IPS-20b (cell line): ENCODE measurements around the gene REG1A.

Experiments used
- H3K27ac ChIP-seq: one replicate; pipeline ENCODE4 v1.5.1; 2013; ENCODE audit warnings: low read length
- H3K27me3 ChIP-seq: 2 replicates; pipeline ENCODE4 v1.6.1; 2013; ENCODE audit warnings: mild to moderate bottlenecking, low read length, inconsistent platforms; ENCODE audit not compliant: insufficient read depth
- H3K36me3 ChIP-seq: 2 replicates; pipeline ENCODE4 v1.6.1; 2013; ENCODE audit warnings: low read depth, mild to moderate bottlenecking, inconsistent platforms, low read length, moderate library complexity; ENCODE audit not compliant: insufficient read depth
- H3K4me1 ChIP-seq: 2 replicates; pipeline ENCODE4 v1.6.1; 2013; ENCODE audit warnings: mild to moderate bottlenecking, control low read depth, inconsistent platforms, low read length, moderate library complexity; ENCODE audit not compliant: insufficient read depth
- H3K4me3 ChIP-seq: 2 replicates; pipeline ENCODE4 v1.5.1; 2013; ENCODE audit warnings: mild to moderate bottlenecking, low read length, inconsistent platforms
- H3K9ac ChIP-seq: 2 replicates; pipeline ENCODE4 v1.6.1; 2013; ENCODE audit warnings: low read depth, mild to moderate bottlenecking, inconsistent platforms, low read length, moderate library complexity
- H3K9me3 ChIP-seq: 2 replicates; pipeline ENCODE4 v1.6.1; 2013; ENCODE audit warnings: mild to moderate bottlenecking, low read depth, low read length, inconsistent platforms; ENCODE audit not compliant: insufficient read depth

Gene REG1A

GRCh38 chr2:79129260-79129659 lies 9.0 kb downstream of the REG1A start:
- Histone ChIP-seq H3K36me3 (no peaks in the 10 kb centered on the region), H3K4me3 (no peak overlapping the region), H3K27me3 (no peaks in the 10 kb centered on the region), H3K4me1 (no peaks in the 10 kb centered on the region), H3K9me3 (no peaks in the 10 kb centered on the region), H3K9ac (no peak overlapping the region), H3K27ac (no peak overlapping the region)

GRCh38 chr2:79129804-79130203 lies 9.5 kb downstream of the REG1A start:
- H3K36me3 ChIP-seq: no peaks in the 10 kb centered on the region
- no peaks in the 10 kb centered on the region for H3K9me3 ChIP-seq
- H3K27ac ChIP-seq: no peak overlapping the region

GRCh38 chr2:79131687-79132086 lies 11.4 kb downstream of the REG1A start:
- no peaks in the 10 kb centered on the region for H3K9me3 ChIP-seq
- no peaks in the 10 kb centered on the region for H3K27me3 ChIP-seq

More at GRCh38 chr2:79129804-79130203, 9.5 kb downstream of the REG1A start:
- no peak overlapping the region for H3K9ac ChIP-seq
- H3K27me3 ChIP-seq: no peaks in the 10 kb centered on the region
- no peaks in the 10 kb centered on the region for H3K4me1 ChIP-seq
- H3K4me3 ChIP-seq: no peak overlapping the region

DNA sequence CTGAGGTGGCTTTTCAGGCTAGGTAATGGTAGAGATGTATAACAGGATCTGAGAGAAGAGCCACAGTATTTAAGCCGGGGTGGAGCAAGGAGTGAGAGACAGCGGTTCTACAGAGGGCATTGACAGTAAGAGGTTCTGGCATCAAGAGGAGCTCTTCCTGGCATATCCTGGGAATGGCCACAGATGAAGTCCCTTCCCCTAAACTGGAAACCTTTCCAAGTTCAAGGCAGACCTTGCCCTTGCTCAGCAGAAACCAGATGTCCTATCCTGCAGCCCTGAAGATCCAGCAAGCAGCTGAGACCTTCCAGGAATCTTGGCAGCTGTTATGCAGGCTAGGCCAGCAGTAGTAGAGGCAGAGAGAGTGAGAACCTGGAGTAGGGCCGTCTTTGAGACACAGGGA lies 18.1 kb downstream of the REG1A start:
- H3K27ac ChIP-seq: no peak overlapping the region
- no peaks in the 10 kb centered on the region for H3K4me1 ChIP-seq
- no peaks in the 10 kb centered on the region for H3K27me3 ChIP-seq
- H3K4me3 ChIP-seq: no peak overlapping the region
- H3K9ac ChIP-seq: no peak overlapping the region
- no peaks in the 10 kb centered on the region for H3K9me3 ChIP-seq
- H3K36me3 ChIP-seq: no peaks in the 10 kb centered on the region

More at GRCh38 chr2:79131687-79132086, 11.4 kb downstream of the REG1A start:
- Histone ChIP-seq H3K36me3 (no peaks in the 10 kb centered on the region), H3K9ac (no peak overlapping the region), H3K27ac (no peak overlapping the region), H3K4me1 (no peaks in the 10 kb centered on the region), H3K4me3 (no peak overlapping the region)

- H3K4me3 ChIP-seq: no peak overlapping the region
These were observed 19.1 kb downstream of the REG1A start for GRCh38 chr2:79139423-79139822.

GRCh38 chr2:79155826-79156476 lies 35.7 kb downstream of the REG1A start:
- H3K4me3 ChIP-seq: no peak overlapping the region
- H3K9ac ChIP-seq: no peak overlapping the region
- H3K36me3 ChIP-seq: no peaks in the 10 kb centered on the region
- H3K4me1 ChIP-seq: no peaks in the 10 kb centered on the region
- no peaks in the 10 kb centered on the region for H3K27me3 ChIP-seq
- no peak overlapping the region for H3K27ac ChIP-seq
- H3K9me3 ChIP-seq: no peaks in the 10 kb centered on the region

More at GRCh38 chr2:79139423-79139822, 19.1 kb downstream of the REG1A start:
- Histone ChIP-seq H3K36me3 (no peaks in the 10 kb centered on the region), H3K27ac (no peak overlapping the region), H3K4me1 (no peaks in the 10 kb centered on the region), H3K27me3 (no peaks in the 10 kb centered on the region), H3K9me3 (no peaks in the 10 kb centered on the region), H3K9ac (no peak overlapping the region)

DNA sequence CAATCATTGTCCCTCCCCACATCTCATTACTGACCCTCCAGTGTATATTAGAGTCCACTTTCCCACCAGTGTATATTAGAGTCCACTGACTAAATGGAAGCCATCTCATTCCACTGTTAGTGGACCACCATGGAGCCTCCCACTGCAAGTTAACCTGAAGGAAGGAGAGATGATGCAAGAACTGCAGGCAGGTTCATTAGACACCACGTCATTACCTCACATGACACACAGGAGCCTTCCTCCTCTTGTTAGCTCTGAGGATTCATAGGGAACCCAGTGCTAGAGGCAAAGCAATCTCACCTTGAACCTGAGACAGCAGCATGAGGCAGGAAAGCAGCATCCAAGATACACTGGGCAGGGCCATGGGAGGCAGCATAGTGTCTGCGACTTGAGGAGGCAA lies 38.7 kb downstream of the REG1A start:
- no peaks in the 10 kb centered on the region for H3K27me3 ChIP-seq
- no peak overlapping the region for H3K27ac ChIP-seq

GRCh38 chr2:79159653-79160052 lies 39.4 kb downstream of the REG1A start, which contains the start of gene REG3A:
TSS of gene REG3A (minus strand) at chr2:79159753. CDS start at chr2:79159405, 348 bp downstream.
- H3K27ac ChIP-seq: no peak within 1 kb of the TSS
- H3K27me3 ChIP-seq: no peaks in the 10 kb centered on the region
- H3K4me1 ChIP-seq: no peaks in the 10 kb centered on the region
- H3K36me3 ChIP-seq: no peaks in the 10 kb centered on the region
- H3K4me3 ChIP-seq: no peak within 1 kb of the TSS
- H3K9ac ChIP-seq: no peak within 1 kb of the TSS
- no peaks in the 10 kb centered on the region for H3K9me3 ChIP-seq

More for the DNA sequence above, 38.7 kb downstream of the REG1A start:
- H3K36me3 ChIP-seq: no peaks in the 10 kb centered on the region
- no peak overlapping the region for H3K4me3 ChIP-seq
- H3K9me3 ChIP-seq: no peaks in the 10 kb centered on the region
- no peaks in the 10 kb centered on the region for H3K4me1 ChIP-seq
- H3K9ac ChIP-seq: no peak overlapping the region

DNA sequence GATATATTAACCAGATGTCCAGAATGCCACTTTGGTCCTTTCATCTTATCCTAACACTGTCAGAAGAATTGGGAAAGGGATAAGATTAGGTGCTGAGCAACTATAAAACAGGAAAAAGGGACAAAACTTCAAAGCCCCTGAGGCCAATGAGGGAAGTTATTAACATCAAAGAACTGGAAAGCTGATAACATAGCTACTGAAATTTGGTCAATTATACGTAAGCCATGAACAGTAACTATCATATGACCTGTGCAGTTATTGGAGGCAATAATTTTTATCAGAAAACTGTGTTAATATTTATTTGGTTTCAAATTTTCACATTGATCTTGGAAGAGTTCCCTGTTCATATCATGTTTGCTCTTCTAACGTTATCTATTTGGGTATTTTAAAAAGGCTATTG lies 41.8 kb downstream of the REG1A start:
- Histone ChIP-seq H3K27me3 (no peaks in the 10 kb centered on the region), H3K9me3 (no peaks in the 10 kb centered on the region), H3K27ac (no peak overlapping the region), H3K4me1 (no peaks in the 10 kb centered on the region), H3K9ac (no peak overlapping the region), H3K36me3 (no peaks in the 10 kb centered on the region), H3K4me3 (no peak overlapping the region)

DNA sequence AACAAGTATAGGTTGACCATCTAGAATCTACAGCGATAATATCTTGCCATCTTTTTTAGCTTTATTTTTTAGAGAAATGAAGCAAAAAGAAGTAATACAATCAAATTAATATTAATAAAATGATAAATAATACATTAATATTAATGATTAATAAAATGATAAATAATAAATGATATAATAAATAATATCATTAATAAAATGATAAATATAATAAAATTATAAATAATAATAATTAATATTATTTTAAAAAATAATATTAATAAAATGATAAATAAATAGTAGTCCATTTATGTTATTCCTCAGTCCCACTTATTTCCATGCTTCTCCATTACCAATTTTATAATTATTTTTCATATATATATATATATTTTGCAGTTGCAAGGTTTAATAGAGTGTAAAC lies 42.5 kb downstream of the REG1A start:
- no peak overlapping the region for H3K9ac ChIP-seq
- H3K4me1 ChIP-seq: no peaks in the 10 kb centered on the region
- H3K27me3 ChIP-seq: no peaks in the 10 kb centered on the region
- no peak overlapping the region for H3K4me3 ChIP-seq
- no peaks in the 10 kb centered on the region for H3K9me3 ChIP-seq
- H3K36me3 ChIP-seq: no peaks in the 10 kb centered on the region
- no peak overlapping the region for H3K27ac ChIP-seq

GRCh38 chr2:79171348-79171958 lies 51.2 kb downstream of the REG1A start:
- no peaks in the 10 kb centered on the region for H3K9me3 ChIP-seq
- no peak overlapping the region for H3K27ac ChIP-seq
- no peaks in the 10 kb centered on the region for H3K36me3 ChIP-seq
- no peaks in the 10 kb centered on the region for H3K27me3 ChIP-seq
- no peak overlapping the region for H3K9ac ChIP-seq
- H3K4me3 ChIP-seq: no peak overlapping the region
- no peaks in the 10 kb centered on the region for H3K4me1 ChIP-seq
